ENCODE data around the gene DHCR7. TPM values are rescaled to one million over a fixed set of nuclear protein-coding genes. Genes with fewer than 3 reads are reported as not detected.

Gene DHCR7
- polyA plus RNA-seq, 1 donor from 2014 or later, result 30.1 TPM

GRCh38 chr11:71430166-71430565, 18.0 kb downstream of the DHCR7 start:
- Histone ChIP-seq H3K9me3 (ENCODE audit: low read length) (no peaks in the 10 kb centered on the region), H3K4me2 (ENCODE audit: low read length) (no peak overlapping the region), H3K9me2 (ENCODE audit: insufficient read depth, low read length) (no peaks in the 10 kb centered on the region), H3K4me3 (ENCODE audit: low read length) (no peak overlapping the region), H2AFZ (ENCODE audit: low read depth, low read length) (no peak overlapping the region), H3K36me3 (ENCODE audit: insufficient read depth, low read length) (no peaks in the 10 kb centered on the region), H4K20me1 (ENCODE audit: insufficient read depth) (no peaks in the 10 kb centered on the region), H3K27ac (ENCODE audit: low read length) (no peak overlapping the region), H3K9ac (ENCODE audit: low read length) (no peak overlapping the region), H3K27me3 (ENCODE audit: insufficient read depth, low read depth, low read length) (no peaks in the 10 kb centered on the region), H3K79me2 (replicated peaks; ENCODE audit: insufficient read depth, low read length) (no peaks in the 10 kb centered on the region), H3F3A (ENCODE audit: insufficient read depth, low read length, poor library complexity, severe bottlenecking) (no peaks in the 10 kb centered on the region)
- no peak for TF ChIP-seq EZH2 (IDR thresholded peaks at IDR 0.05; ENCODE audit: borderline replicate concordance, insufficient read depth, low read length, poor library complexity, severe bottlenecking)
- no peak for TF ChIP-seq REST (IDR thresholded peaks at IDR 0.05; ENCODE audit: borderline replicate concordance)
- no peak for TF ChIP-seq TAF1 (IDR thresholded peaks at IDR 0.05; ENCODE audit: low read depth)
- no peak for TF ChIP-seq MXI1 (conservative IDR thresholded peaks at IDR 0.05; ENCODE audit: poor library complexity, severe bottlenecking)
- TF ChIP-seq, protein P1, sequence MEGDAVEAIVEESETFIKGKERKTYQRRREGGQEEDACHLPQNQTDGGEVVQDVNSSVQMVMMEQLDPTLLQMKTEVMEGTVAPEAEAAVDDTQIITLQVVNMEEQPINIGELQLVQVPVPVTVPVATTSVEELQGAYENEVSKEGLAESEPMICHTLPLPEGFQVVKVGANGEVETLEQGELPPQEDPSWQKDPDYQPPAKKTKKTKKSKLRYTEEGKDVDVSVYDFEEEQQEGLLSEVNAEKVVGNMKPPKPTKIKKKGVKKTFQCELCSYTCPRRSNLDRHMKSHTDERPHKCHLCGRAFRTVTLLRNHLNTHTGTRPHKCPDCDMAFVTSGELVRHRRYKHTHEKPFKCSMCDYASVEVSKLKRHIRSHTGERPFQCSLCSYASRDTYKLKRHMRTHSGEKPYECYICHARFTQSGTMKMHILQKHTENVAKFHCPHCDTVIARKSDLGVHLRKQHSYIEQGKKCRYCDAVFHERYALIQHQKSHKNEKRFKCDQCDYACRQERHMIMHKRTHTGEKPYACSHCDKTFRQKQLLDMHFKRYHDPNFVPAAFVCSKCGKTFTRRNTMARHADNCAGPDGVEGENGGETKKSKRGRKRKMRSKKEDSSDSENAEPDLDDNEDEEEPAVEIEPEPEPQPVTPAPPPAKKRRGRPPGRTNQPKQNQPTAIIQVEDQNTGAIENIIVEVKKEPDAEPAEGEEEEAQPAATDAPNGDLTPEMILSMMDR (IDR thresholded peaks at IDR 0.05; ENCODE audit: poor library complexity, severe bottlenecking), result no peak
- TF ChIP-seq POLR2AphosphoS5 (IDR thresholded peaks at IDR 0.05), result no peak
- TF ChIP-seq SMC3 (conservative IDR thresholded peaks at IDR 0.05; ENCODE audit: poor library complexity), result no peak
- no peak for TF ChIP-seq RAD21 (conservative IDR thresholded peaks at IDR 0.05)
- TF ChIP-seq EP300 (conservative IDR thresholded peaks at IDR 0.05; ENCODE audit: poor library complexity, severe bottlenecking), result no peak

DNA sequence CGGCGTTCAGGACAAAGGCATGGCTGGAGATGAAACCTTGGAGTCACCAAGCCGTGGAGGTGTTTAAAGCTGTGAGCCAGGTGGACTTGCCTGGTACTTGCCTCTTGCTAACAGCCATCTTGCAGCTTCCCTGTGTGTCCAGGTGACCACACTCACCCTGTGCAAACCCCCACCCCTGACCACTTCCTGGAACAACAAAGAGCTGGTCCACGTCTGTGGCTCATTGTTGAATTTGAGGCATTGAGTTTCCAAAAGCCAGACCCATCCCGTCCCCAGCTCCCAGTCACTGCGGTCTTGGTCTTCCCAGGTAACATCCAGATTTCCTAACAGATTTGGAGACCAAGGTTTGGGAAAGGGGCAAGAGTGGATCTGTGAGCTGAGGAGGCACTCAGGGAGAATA, 18.5 kb downstream of the DHCR7 start:
- no peaks in the 10 kb centered on the region for H4K20me1 ChIP-seq (ENCODE audit: insufficient read depth)
- H3F3A ChIP-seq (ENCODE audit: insufficient read depth, low read length, poor library complexity, severe bottlenecking), result no peaks in the 10 kb centered on the region
- H3K4me3 ChIP-seq (ENCODE audit: low read length), result no peak overlapping the region
- H3K4me2 ChIP-seq (ENCODE audit: low read length), result no peak overlapping the region
- H3K27ac ChIP-seq (ENCODE audit: low read length), result no peak overlapping the region
- no peak overlapping the region for H3K9ac ChIP-seq (ENCODE audit: low read length)
- H3K9me2 ChIP-seq (ENCODE audit: insufficient read depth, low read length), result no peaks in the 10 kb centered on the region
- no peaks in the 10 kb centered on the region for H3K79me2 ChIP-seq (replicated peaks; ENCODE audit: insufficient read depth, low read length)
- TF ChIP-seq MXI1 (conservative IDR thresholded peaks at IDR 0.05; ENCODE audit: poor library complexity, severe bottlenecking), result no peak
- no peak for TF ChIP-seq POLR2AphosphoS5 (IDR thresholded peaks at IDR 0.05)
- TF ChIP-seq, protein P1 (IDR thresholded peaks at IDR 0.05; ENCODE audit: poor library complexity, severe bottlenecking), result no peak
- TF ChIP-seq REST (IDR thresholded peaks at IDR 0.05; ENCODE audit: borderline replicate concordance), result no peak
- TF ChIP-seq TAF1 (IDR thresholded peaks at IDR 0.05; ENCODE audit: low read depth), result no peak
- no peak for TF ChIP-seq SMC3 (conservative IDR thresholded peaks at IDR 0.05; ENCODE audit: poor library complexity)
- TF ChIP-seq EP300 (conservative IDR thresholded peaks at IDR 0.05; ENCODE audit: poor library complexity, severe bottlenecking), result no peak
- no peak for TF ChIP-seq RAD21 (conservative IDR thresholded peaks at IDR 0.05)
- no peak for TF ChIP-seq EZH2 (IDR thresholded peaks at IDR 0.05; ENCODE audit: borderline replicate concordance, insufficient read depth, low read length, poor library complexity, severe bottlenecking)
- no peaks in the 10 kb centered on the region for H3K27me3 ChIP-seq (ENCODE audit: insufficient read depth, low read depth, low read length)
- H3K36me3 ChIP-seq (ENCODE audit: insufficient read depth, low read length), result no peaks in the 10 kb centered on the region
- no peaks in the 10 kb centered on the region for H3K9me3 ChIP-seq (ENCODE audit: low read length)
- no peak overlapping the region for H2AFZ ChIP-seq (ENCODE audit: low read depth, low read length)
